D721Med (cell line): ENCODE measurements around the gene DEFB129.
"Not testable (repeated sequence)": the region's sequence is repeated elsewhere in the genome, so short reads cannot be mapped to it uniquely, and the experiment has no call there.

Experiments used
- DNase-seq: peaks from one replicate; pipeline ENCODE4 v3.0.0; 2011; ENCODE audit warnings: low spot score; ENCODE audit not compliant: insufficient read length
- FAIRE-seq: peaks from 2 replicates; lab custom pipeline; 2011; peaks lifted over from hg19 to GRCh38; lab: Jason Lieb, UNC
- TF ChIP-seq, protein P1 (sequence below): IDR thresholded peaks from 2 replicates; pipeline ENCODE4 v1.5.1; 2012; ENCODE audit warnings: mild to moderate bottlenecking, control low read depth; ENCODE audit not compliant: insufficient read depth; ENCODE audit errors: missing control alignments

DEFB129 gene, protein sequence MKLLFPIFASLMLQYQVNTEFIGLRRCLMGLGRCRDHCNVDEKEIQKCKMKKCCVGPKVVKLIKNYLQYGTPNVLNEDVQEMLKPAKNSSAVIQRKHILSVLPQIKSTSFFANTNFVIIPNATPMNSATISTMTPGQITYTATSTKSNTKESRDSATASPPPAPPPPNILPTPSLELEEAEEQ

DNA sequence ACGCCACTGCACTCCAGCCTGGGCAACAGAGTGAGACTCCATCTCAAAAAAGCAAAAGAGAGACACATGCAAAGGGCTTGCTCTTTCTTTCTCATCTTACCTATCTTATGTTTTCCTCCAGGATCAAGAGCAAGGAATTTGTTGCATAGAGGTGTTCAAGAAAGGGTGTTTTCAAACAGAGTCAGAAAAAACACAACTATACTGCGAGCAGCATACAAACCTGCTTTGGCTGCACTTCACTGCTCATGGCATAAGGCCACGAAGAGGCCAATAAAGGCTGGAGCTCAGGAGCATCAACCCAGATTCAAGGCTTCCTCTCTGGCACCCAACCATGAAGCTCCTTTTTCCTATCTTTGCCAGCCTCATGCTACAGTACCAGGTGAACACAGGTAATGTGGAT, at the start of gene DEFB129:
Gene DEFB129 (plus strand): TSS at position 301 of the 400 bp plus-strand sequence. CDS start 31 bp downstream, at position 332.
- TF ChIP-seq, protein P1, sequence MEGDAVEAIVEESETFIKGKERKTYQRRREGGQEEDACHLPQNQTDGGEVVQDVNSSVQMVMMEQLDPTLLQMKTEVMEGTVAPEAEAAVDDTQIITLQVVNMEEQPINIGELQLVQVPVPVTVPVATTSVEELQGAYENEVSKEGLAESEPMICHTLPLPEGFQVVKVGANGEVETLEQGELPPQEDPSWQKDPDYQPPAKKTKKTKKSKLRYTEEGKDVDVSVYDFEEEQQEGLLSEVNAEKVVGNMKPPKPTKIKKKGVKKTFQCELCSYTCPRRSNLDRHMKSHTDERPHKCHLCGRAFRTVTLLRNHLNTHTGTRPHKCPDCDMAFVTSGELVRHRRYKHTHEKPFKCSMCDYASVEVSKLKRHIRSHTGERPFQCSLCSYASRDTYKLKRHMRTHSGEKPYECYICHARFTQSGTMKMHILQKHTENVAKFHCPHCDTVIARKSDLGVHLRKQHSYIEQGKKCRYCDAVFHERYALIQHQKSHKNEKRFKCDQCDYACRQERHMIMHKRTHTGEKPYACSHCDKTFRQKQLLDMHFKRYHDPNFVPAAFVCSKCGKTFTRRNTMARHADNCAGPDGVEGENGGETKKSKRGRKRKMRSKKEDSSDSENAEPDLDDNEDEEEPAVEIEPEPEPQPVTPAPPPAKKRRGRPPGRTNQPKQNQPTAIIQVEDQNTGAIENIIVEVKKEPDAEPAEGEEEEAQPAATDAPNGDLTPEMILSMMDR: no peak
- FAIRE-seq (no peak), DNase-seq (no peak)

DNA sequence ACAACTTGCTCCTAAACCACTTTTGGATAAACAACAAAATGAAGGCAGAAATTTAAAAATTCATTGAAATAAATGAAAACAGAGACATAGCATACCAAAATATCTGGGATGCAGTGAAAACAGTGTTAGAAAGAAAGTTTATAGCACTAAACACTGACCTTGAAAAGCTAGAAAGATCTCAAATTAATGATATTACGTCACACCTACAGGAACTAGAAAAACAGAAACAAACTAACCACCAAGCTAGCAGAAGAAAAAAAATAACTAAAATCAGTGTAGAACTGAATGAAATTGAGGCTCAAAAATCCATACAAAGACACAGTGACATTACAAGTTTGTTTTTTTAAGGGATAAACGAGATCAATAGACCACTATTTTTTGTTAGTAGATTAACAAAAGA, 42.8 kb upstream of the DEFB129 start:
- TF ChIP-seq, protein P1: no peak
- no peak for FAIRE-seq
- no peak for DNase-seq

DNA sequence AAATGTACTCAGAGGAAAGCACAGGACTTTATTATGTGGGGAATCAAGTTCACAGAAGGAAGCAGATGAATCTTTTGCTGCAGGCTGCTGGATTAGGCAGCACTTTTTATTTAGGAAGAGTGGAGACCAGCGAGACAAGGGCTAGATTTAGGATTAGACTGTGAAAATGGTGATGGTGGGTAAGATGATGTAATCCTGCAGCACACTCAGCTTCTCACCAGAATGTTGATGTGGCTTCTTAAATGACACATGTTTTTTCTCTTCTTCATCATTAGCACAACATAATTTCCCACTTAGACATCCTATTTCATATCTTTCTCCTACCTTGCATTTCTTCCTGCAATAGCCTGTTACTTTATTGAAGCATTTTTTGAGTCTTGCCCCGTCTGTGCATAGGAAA, 39.3 kb upstream of the DEFB129 start:
- no peak for DNase-seq
- TF ChIP-seq, protein P1: no peak
- FAIRE-seq: no peak

DNA sequence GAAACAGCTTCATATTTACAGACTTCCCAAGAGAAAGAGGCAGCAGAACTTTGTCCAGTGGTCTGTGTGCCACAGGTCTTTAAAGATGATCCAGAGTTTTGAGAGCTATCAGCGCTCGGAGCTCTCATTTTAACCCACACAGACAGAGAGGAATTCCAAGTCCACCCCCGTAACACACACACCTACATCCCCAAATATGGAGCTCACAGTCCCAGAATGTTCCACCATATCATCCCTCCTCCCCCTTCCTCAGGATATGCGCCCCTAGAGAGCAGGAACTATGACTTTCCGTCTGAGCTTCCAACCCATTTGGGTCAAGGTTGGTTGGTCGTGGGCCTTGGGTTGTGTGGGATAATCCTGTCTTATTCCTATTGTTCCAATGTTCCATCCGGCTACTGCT, 37.4 kb upstream of the DEFB129 start, which contains the start of gene DEFB128:
Gene DEFB128 (minus strand): TSS at position 101 of the 400 bp plus-strand sequence. CDS start 88 bp downstream, at position 13.
- TF ChIP-seq, protein P1: no peak
- FAIRE-seq: no peak
- no peak for DNase-seq

DNA sequence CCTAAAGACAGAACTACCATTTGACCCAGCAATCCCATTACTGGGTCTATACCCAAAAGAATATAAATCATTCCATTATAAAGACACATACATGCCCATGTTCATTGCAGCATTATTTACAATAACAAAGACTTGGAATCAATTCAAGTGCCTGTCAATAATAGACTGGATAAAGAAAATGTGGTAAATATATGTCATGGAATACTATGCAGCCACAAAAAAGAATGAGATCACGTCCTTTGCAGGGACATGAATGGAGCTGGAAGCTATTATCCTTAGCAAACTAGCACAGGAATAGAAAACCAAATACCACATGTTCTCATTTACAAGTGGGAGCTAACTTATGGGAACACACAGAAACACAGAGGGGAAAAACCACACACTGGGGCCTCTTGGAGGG, 28.8 kb upstream of the DEFB129 start:
- FAIRE-seq (no peak), DNase-seq (no peak)

DNA sequence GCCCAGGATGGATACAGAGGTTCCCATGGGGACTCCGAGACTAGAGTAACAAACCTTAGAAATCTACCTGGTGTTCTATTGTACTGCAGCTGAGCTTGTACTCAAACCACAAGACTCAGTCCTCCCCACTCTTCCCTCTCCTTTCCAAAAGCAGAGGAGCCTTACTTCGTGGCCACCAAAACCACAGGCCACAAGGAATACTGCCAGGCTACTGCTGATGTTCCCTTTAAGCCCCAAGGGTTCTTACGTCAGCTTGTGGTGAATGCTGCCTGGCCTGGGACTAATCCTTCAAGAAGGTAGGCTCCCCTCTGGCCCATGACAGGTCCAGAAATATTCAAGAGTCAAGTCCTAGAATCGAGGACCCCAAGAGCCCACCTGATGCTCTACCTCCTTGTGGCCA, 27.1 kb upstream of the DEFB129 start:
- no peak for DNase-seq
- FAIRE-seq: no peak
- TF ChIP-seq, protein P1: no peak

More for the DNA sequence above, 28.8 kb upstream of the DEFB129 start:
- TF ChIP-seq, protein P1: no peak

DNA sequence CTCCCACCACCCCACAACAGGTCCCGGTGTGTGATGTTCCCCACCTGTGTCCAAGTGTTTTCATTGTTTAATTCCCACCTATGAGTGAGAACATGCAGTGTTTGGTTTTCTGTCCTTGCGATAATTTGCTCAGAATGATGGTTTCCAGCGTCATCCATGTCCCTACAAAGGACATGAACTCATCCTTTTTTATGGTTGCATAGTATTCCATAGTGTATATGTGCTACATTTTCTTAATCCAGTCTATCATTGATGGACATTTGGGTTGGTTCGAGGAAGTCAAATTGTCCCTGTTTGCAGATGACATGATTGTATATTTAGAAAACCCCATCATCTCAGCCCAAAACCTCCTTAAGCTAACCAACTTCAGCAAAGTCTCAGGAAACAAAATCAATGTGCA, 23.4 kb upstream of the DEFB129 start:
- not testable (repeated sequence) for DNase-seq, FAIRE-seq
